DND-41 (cell line): ENCODE data around the gene ZMIZ2.

Experiments
- ATAC-seq: fragments of 200-7000 bp; cut with Tn5 transposase; 3 replicates; pipeline ENCODE4 v1.9.1; 2021; ENCODE audit warnings: low read depth; ENCODE audit not compliant: insufficient read depth
- DNase-seq: peaks from one replicate; pipeline ENCODE4 v3.0.0-alpha.2; 2020
- H2AFZ ChIP-seq: 2 replicates; pipeline ENCODE4 v1.6.0; 2012; ENCODE audit warnings: low read depth, low read length
- H3K27ac ChIP-seq: 2 replicates; pipeline ENCODE4 v1.5.1; 2012; ENCODE audit warnings: low read length, inconsistent platforms
- H3K27me3 ChIP-seq: fragments of 200-600 bp; sonication (generic); 2 replicates; pipeline ENCODE4 v1.6.0; 2012; ENCODE audit warnings: low read length, mild to moderate bottlenecking, inconsistent platforms; ENCODE audit not compliant: insufficient read depth, poor library complexity
- H3K36me3 ChIP-seq: 2 replicates; pipeline ENCODE4 v1.5.1; 2012; ENCODE audit warnings: low read length, inconsistent platforms; ENCODE audit not compliant: insufficient read depth
- H3K4me1 ChIP-seq: 2 replicates; pipeline ENCODE4 v1.5.1; 2012; ENCODE audit warnings: mild to moderate bottlenecking, low read length; ENCODE audit not compliant: insufficient read depth
- H3K4me2 ChIP-seq: 2 replicates; pipeline ENCODE4 v1.6.0; 2012; ENCODE audit warnings: mild to moderate bottlenecking, moderate library complexity, low read length, inconsistent platforms; ENCODE audit not compliant: insufficient read depth
- H3K4me3 ChIP-seq, 2 experiments: fragments of 200-600 bp in 1 of 2; shearing (Covaris generic) in 1 of 2; 2 replicates each; pipeline ENCODE4 v1.5.1; 2012 to 2016; ENCODE audit warnings: inconsistent platforms in 2 of 2, low read length in 2 of 2, mild to moderate bottlenecking in 2 of 2, low read depth in 1 of 2, moderate library complexity in 1 of 2
- H3K79me2 ChIP-seq: 2 replicates; pipeline ENCODE4 v1.6.0; 2012; ENCODE audit warnings: low read length, inconsistent platforms; ENCODE audit not compliant: insufficient read depth
- H3K9ac ChIP-seq: 2 replicates; pipeline ENCODE4 v1.6.0; 2012; ENCODE audit warnings: low read depth, mild to moderate bottlenecking, inconsistent platforms, low read length, moderate library complexity
- H3K9me3 ChIP-seq: 2 replicates; pipeline ENCODE4 v1.5.1; 2012; ENCODE audit warnings: low read length, moderate library complexity, mild to moderate bottlenecking, inconsistent platforms; ENCODE audit not compliant: insufficient read depth, severe bottlenecking
- H4K20me1 ChIP-seq: 2 replicates; pipeline ENCODE4 v1.6.0; 2012; ENCODE audit warnings: low read length; ENCODE audit not compliant: insufficient read depth
- CTCF ChIP-seq: IDR thresholded peaks from 2 replicates; pipeline ENCODE4 v1.5.1; 2012; ENCODE audit warnings: borderline replicate concordance, low read length, moderate library complexity, mild to moderate bottlenecking; ENCODE audit not compliant: poor library complexity, severe bottlenecking; ENCODE audit errors: extremely low read depth
- EZH2 ChIP-seq: IDR thresholded peaks from 3 replicates; pipeline ENCODE4 v1.6.1; 2012; ENCODE audit warnings: borderline replicate concordance, low read depth, mild to moderate bottlenecking, moderate library complexity, low read length, inconsistent platforms; ENCODE audit not compliant: severe bottlenecking

ZMIZ2 gene

GRCh38 chr7:44796504-44797328 lies 48.1 kb downstream of the ZMIZ2 start, which contains the start of gene PPIA:
TSS of gene PPIA (plus strand) at chr7:44796681. CDS start at chr7:44796725, 44 bp downstream.
- Histone ChIP-seq H3K27ac (peak within 1 kb of the TSS; percentile 98), H3K4me3 (peak within 1 kb of the TSS; percentile 88 to 89), H3K9me3 (no peaks in the 10 kb centered on the region), H2AFZ (peak within 1 kb of the TSS; percentile 96), H4K20me1 (peaks cover 37% of the 10 kb centered on the region), H3K27me3 (no peaks in the 10 kb centered on the region), H3K36me3 (peaks cover 49% of the 10 kb centered on the region), H3K4me1 (peaks cover 39% of the 10 kb centered on the region), H3K79me2 (peaks cover 57% of the 10 kb centered on the region), H3K4me2 (peak within 1 kb of the TSS; percentile 84), H3K9ac (peak within 1 kb of the TSS; percentile 99)
- ATAC-seq (peak; percentile 88), DNase-seq (peak; percentile 99)
- TF ChIP-seq EZH2 (no peak), CTCF (no peak)

- Histone ChIP-seq H3K79me2 (peaks cover 61% of the 10 kb centered on the region), H3K4me3 (peak overlapping the region; percentile 88 to 89), H2AFZ (peak overlapping the region; percentile 66), H3K4me1 (peaks cover 39% of the 10 kb centered on the region), H3K36me3 (peaks cover 58% of the 10 kb centered on the region), H3K27me3 (no peaks in the 10 kb centered on the region), H3K4me2 (peak overlapping the region; percentile 84), H4K20me1 (peaks cover 43% of the 10 kb centered on the region), H3K9ac (peak overlapping the region; percentile 99), H3K9me3 (no peaks in the 10 kb centered on the region), H3K27ac (peak overlapping the region; percentile 98)
- DNase-seq (peak; percentile 87), ATAC-seq (peak; percentile 59)
- TF ChIP-seq EZH2 (no peak), CTCF (peak; percentile 80)
Observed at GRCh38 chr7:44797329-44798258, 48.9 kb downstream of the ZMIZ2 start.

- TF ChIP-seq EZH2 (no peak), CTCF (no peak)
- Histone ChIP-seq H3K9me3 (no peaks in the 10 kb centered on the region), H3K4me2 (peak overlapping the region; percentile 84), H3K36me3 (peaks cover 70% of the 10 kb centered on the region), H3K27me3 (no peaks in the 10 kb centered on the region), H3K4me3 (peak overlapping the region; percentile 2 to 88; a peak in 3 of 4 replicates), H3K79me2 (peaks cover 61% of the 10 kb centered on the region), H3K4me1 (peaks cover 39% of the 10 kb centered on the region), H2AFZ (no peak overlapping the region), H4K20me1 (peaks cover 51% of the 10 kb centered on the region), H3K9ac (peak overlapping the region; percentile 99), H3K27ac (0 out of 2 replicates have a peak overlapping the region, but pooled peaks have one; percentile 2)
- DNase-seq: no peak
- no peak for ATAC-seq
Observed at GRCh38 chr7:44798649-44799305, 50.1 kb downstream of the ZMIZ2 start.
